ENCODE results near the gene SLC37A4.

SLC37A4 gene

DNA sequence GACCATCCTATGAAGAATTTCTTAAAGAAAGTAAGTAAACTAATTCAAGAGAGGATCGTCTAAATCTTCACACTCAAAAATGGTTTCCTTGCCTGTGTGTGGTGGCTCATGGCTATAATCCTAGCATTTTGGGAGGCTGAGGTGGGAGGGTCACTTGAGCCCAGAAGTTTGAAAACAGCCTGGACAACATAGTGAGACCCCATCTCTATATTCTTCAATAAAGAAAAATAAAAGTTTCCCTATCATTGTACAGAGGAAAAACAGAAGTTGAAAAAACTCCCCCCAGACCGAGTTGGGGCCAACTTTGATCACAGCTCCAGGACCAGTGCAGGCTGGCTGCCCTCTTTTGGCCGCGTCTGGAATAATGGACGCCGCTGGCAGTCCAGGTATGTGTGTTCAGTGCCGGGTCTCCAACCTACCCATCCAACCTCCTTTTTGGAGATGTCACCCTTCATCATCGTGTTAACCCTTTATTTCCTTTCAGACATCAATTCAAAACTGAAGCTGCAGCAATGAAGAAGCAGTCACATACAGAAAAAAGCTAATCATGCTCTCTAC lies 15.5 kb downstream of the SLC37A4 start:
- peaks cover 52% of the 10 kb centered on the region for H3K36me3 ChIP-seq (ENCODE audit: insufficient read depth, low read length)
- H3K9me3 ChIP-seq (replicated peaks; ENCODE audit: low read length), result no peaks in the 10 kb centered on the region
- no peak overlapping the region for H3K9ac ChIP-seq (ENCODE audit: low read depth, low read length)
- H3K4me3 ChIP-seq (ENCODE audit: low read length), result no peak overlapping the region
- H3K4me1 ChIP-seq (ENCODE audit: control insufficient read depth, insufficient read depth, low read length), result peaks cover 14% of the 10 kb centered on the region
- no peaks in the 10 kb centered on the region for H3K27me3 ChIP-seq (ENCODE audit: control insufficient read depth, insufficient read depth, low read length)
- H3K4me2 ChIP-seq (ENCODE audit: low read length), result no peak overlapping the region

DNA sequence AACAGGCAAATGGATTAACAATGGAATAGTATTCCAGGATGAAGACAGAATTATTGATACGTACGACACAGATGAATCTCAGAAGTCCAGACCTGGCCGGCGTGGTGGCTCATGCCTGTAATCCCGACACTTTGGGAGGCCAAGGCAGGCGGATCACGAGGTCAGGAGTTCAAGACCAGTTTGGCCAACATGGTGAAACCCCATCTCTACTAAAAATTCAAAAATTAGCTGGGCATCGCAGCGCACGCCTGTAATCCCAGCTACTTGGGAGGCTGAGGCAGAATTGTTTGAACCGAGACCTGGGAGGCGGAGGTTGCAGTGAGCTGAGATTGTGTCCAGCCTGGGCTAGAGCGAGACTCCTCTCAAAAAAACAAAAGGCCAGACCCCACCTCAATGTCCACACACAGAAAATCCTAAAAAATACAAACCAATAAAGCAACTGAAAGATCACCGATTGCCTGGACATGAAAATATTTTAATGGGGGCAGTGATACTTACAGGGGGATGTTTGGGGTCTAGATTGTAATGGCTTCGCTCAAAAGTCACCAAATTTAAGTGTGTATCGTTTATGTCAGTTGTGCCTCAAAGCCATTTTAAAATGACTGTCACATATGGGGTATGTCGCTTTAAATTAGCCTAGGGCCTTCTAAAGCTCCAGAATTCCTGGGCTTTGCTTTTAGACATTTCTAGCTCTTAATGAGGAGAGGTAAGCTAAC lies 16.3 kb downstream of the SLC37A4 start:
- no peaks in the 10 kb centered on the region for H3K27me3 ChIP-seq (ENCODE audit: control insufficient read depth, insufficient read depth, low read length)
- H3K4me1 ChIP-seq (ENCODE audit: control insufficient read depth, insufficient read depth, low read length), result peaks cover 11% of the 10 kb centered on the region
- no peak overlapping the region for H3K4me2 ChIP-seq (ENCODE audit: low read length)
- peaks cover 53% of the 10 kb centered on the region for H3K36me3 ChIP-seq (ENCODE audit: insufficient read depth, low read length)
- H3K4me3 ChIP-seq (ENCODE audit: low read length), result no peak overlapping the region
- H3K9me3 ChIP-seq (replicated peaks; ENCODE audit: low read length), result no peaks in the 10 kb centered on the region
- H3K9ac ChIP-seq (ENCODE audit: low read depth, low read length), result no peak overlapping the region

DNA sequence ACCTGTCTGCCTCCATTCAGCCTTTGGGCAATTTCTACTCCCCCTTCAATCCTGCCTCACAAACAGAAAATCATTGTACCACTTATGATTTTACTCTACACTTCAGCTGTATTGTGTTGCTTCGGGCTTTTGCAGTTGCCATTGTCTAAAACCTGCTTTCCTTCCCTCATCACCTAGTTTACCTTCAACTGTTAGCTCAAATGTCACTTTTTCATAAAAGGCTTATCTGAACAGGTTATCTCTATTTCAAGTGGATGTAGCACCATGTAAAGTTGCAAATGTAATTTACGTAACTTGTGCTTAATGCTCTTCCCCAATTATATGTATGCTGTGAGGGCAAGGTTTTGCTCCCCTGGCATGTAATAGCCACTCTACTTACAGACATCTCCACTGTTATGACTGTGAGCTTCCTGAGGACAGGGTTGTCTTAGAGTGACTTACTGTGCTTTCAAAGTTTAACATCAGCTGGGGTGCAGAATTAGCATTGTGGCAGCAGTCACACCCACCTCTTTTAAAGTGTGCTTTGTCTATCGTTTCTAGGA lies 18.0 kb downstream of the SLC37A4 start:
- Histone ChIP-seq H3K9ac (ENCODE audit: low read depth, low read length) (no peak overlapping the region), H3K36me3 (ENCODE audit: insufficient read depth, low read length) (peaks cover 56% of the 10 kb centered on the region), H3K9me3 (replicated peaks; ENCODE audit: low read length) (no peaks in the 10 kb centered on the region), H3K4me3 (ENCODE audit: low read length) (no peak overlapping the region), H3K4me1 (ENCODE audit: control insufficient read depth, insufficient read depth, low read length) (peaks cover 11% of the 10 kb centered on the region), H3K27me3 (ENCODE audit: control insufficient read depth, insufficient read depth, low read length) (no peaks in the 10 kb centered on the region), H3K4me2 (ENCODE audit: low read length) (no peak overlapping the region)

DNA sequence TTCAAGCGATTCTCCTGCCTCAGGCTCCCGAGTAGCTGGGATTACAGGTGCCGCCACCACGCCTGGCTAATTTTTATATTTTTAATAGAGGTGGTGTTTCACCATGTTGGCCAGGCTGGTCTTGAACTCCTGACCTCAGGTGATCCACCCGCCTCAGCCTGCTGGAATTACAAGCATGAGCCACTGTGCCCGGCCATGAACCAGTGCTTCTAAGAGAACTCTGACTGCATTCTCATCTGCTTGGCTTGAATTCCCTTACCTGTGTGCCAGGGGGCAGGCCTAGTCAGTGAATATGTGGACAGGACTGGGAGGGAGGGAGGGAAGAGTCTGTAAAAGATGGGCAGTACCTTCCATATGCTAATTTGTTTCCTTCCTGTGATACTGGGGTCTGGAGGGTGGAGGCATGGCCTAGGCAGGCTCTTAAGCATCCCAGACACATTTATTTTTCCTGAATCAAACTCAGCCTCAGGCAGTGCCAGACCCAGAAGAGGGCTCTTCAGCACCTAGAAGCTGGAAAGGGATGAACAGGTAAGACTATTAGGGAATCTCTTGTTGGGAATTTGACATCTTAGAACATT lies 19.1 kb downstream of the SLC37A4 start:
- Histone ChIP-seq H3K4me1 (ENCODE audit: control insufficient read depth, insufficient read depth, low read length) (peaks cover 6% of the 10 kb centered on the region), H3K9me3 (replicated peaks; ENCODE audit: low read length) (no peaks in the 10 kb centered on the region), H3K9ac (ENCODE audit: low read depth, low read length) (no peak overlapping the region), H3K4me2 (ENCODE audit: low read length) (no peak overlapping the region), H3K36me3 (ENCODE audit: insufficient read depth, low read length) (peaks cover 53% of the 10 kb centered on the region), H3K27me3 (ENCODE audit: control insufficient read depth, insufficient read depth, low read length) (no peaks in the 10 kb centered on the region), H3K4me3 (ENCODE audit: low read length) (no peak overlapping the region)

GRCh38 chr11:119006656-119007055 lies 24.0 kb downstream of the SLC37A4 start:
- Histone ChIP-seq H3K4me2 (ENCODE audit: low read length) (no peak overlapping the region), H3K4me1 (ENCODE audit: control insufficient read depth, insufficient read depth, low read length) (no peaks in the 10 kb centered on the region), H3K36me3 (ENCODE audit: insufficient read depth, low read length) (peaks cover 36% of the 10 kb centered on the region), H3K4me3 (ENCODE audit: low read length) (no peak overlapping the region), H3K9ac (ENCODE audit: low read depth, low read length) (no peak overlapping the region), H3K9me3 (replicated peaks; ENCODE audit: low read length) (no peaks in the 10 kb centered on the region), H3K27me3 (ENCODE audit: control insufficient read depth, insufficient read depth, low read length) (no peaks in the 10 kb centered on the region)

GRCh38 chr11:119000906-119001305 lies 29.8 kb downstream of the SLC37A4 start:
- Histone ChIP-seq H3K4me3 (ENCODE audit: low read length) (no peak overlapping the region), H3K4me2 (ENCODE audit: low read length) (no peak overlapping the region), H3K27me3 (ENCODE audit: control insufficient read depth, insufficient read depth, low read length) (no peaks in the 10 kb centered on the region), H3K9me3 (replicated peaks; ENCODE audit: low read length) (no peaks in the 10 kb centered on the region), H3K36me3 (ENCODE audit: insufficient read depth, low read length) (peaks cover 37% of the 10 kb centered on the region), H3K4me1 (ENCODE audit: control insufficient read depth, insufficient read depth, low read length) (peaks cover 27% of the 10 kb centered on the region), H3K9ac (ENCODE audit: low read depth, low read length) (no peak overlapping the region)

DNA sequence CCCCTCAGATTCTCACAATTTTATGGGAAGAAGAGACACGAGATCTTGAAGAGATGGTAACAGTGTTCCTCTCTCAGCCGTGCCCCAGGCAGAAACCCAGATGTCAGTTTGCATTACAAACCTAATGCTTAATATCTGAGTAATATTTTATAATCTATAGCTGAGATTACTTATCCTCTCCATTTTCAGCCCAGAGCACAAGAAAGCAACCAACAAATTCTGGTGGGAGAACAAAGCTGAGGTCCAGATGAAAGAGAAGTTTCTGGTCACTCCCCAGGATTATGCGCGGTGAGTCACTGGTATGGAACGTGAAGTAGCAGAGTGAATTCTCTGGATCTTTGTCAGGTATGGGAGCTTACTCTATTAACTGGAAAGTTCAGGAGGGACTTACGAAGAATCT lies 31.9 kb downstream of the SLC37A4 start:
- Histone ChIP-seq H3K9me3 (replicated peaks; ENCODE audit: low read length) (no peaks in the 10 kb centered on the region), H3K4me2 (ENCODE audit: low read length) (peak overlapping the region; percentile 94), H3K27me3 (ENCODE audit: control insufficient read depth, insufficient read depth, low read length) (no peaks in the 10 kb centered on the region), H3K36me3 (ENCODE audit: insufficient read depth, low read length) (peaks cover 28% of the 10 kb centered on the region), H3K4me1 (ENCODE audit: control insufficient read depth, insufficient read depth, low read length) (peaks cover 27% of the 10 kb centered on the region), H3K4me3 (ENCODE audit: low read length) (peak overlapping the region; percentile 89), H3K9ac (ENCODE audit: low read depth, low read length) (peak overlapping the region; percentile 86)

DNA sequence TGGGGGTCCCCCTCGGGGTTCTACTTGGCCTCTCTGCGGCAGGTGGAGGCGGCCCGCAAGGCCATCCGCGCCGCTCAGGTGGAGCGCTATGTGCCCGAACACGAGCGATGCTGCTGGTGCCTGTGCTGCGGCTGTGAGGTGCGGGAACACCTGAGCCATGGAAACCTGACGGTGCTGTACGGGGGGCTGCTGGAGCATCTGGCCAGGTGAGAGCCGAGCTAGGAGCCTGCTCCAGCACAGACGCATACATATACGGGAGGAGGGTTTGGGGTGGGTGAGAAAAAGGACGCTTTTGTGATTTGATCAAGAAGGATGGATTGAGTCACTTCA lies 32.3 kb downstream of the SLC37A4 start:
- Histone ChIP-seq H3K27me3 (ENCODE audit: control insufficient read depth, insufficient read depth, low read length) (no peaks in the 10 kb centered on the region), H3K36me3 (ENCODE audit: insufficient read depth, low read length) (peaks cover 27% of the 10 kb centered on the region), H3K4me1 (ENCODE audit: control insufficient read depth, insufficient read depth, low read length) (peaks cover 27% of the 10 kb centered on the region), H3K9me3 (replicated peaks; ENCODE audit: low read length) (no peaks in the 10 kb centered on the region), H3K4me3 (ENCODE audit: low read length) (peak overlapping the region; percentile 89), H3K9ac (ENCODE audit: low read depth, low read length) (peak overlapping the region; percentile 86), H3K4me2 (ENCODE audit: low read length) (peak overlapping the region; percentile 94)

DNA sequence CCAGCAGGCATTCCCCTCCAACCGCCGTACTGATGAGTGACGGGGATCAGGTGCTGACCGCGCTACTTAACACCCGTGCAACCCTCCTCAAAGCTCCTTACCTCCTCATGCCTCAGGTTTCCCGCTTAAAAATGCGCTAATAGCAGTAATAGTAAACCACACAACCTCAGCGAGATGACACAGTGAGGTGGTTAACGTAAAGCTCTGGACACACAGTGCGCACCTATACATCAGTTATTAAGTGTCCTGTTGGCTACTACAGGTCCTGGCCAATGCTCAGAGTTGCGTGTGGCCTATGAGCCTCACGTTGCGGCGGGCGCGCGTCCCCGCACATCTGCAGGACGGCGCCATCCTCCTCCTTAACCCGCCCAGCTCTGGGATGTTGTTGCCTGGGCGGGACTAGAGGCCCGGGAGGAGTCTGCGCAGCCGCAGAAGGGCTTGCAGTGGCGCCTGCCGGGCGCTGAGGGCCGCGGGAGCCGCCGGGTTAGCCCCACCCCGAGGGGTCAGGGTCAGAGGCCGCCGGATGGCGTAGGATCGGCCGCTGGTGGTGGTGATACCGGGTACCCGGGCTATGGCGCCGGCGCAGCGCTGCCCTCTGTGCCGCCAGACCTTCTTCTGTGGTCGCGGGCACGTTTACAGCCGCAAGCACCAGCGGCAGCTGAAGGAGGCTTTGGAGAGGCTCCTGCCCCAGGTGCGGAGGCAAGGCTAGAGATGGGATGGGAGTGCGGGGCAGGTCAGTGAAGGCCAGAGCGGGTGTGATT lies 32.9 kb downstream of the SLC37A4 start, which contains the start of gene CENATAC:
Gene CENATAC, plus strand, starts transcription at position 512 of the 761 bp plus-strand sequence. Its CDS starts 60 bp downstream, at position 572.
- Histone ChIP-seq H3K9me3 (replicated peaks; ENCODE audit: low read length) (no peaks in the 10 kb centered on the region), H3K4me1 (ENCODE audit: control insufficient read depth, insufficient read depth, low read length) (peaks cover 27% of the 10 kb centered on the region), H3K9ac (ENCODE audit: low read depth, low read length) (peak within 1 kb of the TSS; percentile 86), H3K36me3 (ENCODE audit: insufficient read depth, low read length) (peaks cover 22% of the 10 kb centered on the region), H3K27me3 (ENCODE audit: control insufficient read depth, insufficient read depth, low read length) (no peaks in the 10 kb centered on the region), H3K4me2 (ENCODE audit: low read length) (peak within 1 kb of the TSS; percentile 94), H3K4me3 (ENCODE audit: low read length) (peak within 1 kb of the TSS; percentile 89)

DNA sequence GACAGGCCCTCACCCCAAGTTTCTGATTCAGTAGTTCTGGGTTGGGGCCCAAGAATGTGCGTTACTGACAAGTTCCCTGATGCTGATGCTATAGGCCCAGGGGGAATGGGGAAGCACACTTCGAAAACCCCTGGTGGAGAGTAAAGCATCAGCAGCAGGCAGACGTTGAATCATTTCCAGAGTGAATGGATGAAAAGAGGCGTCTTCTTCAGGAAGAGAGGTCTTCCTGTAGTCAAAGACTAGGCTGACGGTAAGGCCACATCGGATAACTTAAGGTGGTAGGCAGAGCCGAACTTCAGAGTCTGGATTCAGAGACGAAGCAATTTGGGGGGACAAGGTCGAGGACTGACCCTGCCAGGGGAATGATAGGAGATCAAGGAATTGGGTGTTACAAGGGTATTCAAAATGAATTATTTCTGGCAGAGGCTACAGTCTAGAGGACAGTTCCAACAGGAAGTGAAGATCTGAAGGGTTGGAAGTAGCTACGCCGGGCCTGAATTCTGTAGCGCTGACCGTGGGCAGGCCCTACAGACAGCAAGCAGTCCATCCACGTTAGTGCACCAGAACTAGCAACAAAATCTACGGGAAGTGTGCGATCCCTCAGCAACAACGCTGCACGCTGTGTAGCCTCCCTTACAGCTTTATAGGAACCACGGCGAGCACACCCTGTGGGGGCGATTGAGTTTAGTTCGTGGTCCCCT lies 33.6 kb downstream of the SLC37A4 start:
- Histone ChIP-seq H3K4me3 (ENCODE audit: low read length) (peak overlapping the region; percentile 89), H3K9me3 (replicated peaks; ENCODE audit: low read length) (no peaks in the 10 kb centered on the region), H3K4me2 (ENCODE audit: low read length) (peak overlapping the region; percentile 94), H3K27me3 (ENCODE audit: control insufficient read depth, insufficient read depth, low read length) (no peaks in the 10 kb centered on the region), H3K9ac (ENCODE audit: low read depth, low read length) (peak overlapping the region; percentile 86), H3K4me1 (ENCODE audit: control insufficient read depth, insufficient read depth, low read length) (peaks cover 27% of the 10 kb centered on the region), H3K36me3 (ENCODE audit: insufficient read depth, low read length) (peaks cover 20% of the 10 kb centered on the region)

Data from skeletal muscle satellite cell (primary cell).